RPMI7951 (cell line): ENCODE measurements around the gene CUX1. TPM values are rescaled to one million over a fixed set of nuclear protein-coding genes. Genes with fewer than 3 reads are reported as not detected.

ENCODE experiments used
- DNase-seq: peaks from one replicate; pipeline ENCODE4 v3.0.0-alpha.2; 2012; ENCODE audit warnings: low read depth
- total RNA-seq: library from RNA; depleted of rRNA; stranded (reverse); fragments of >200 nt; shearing (Covaris generic); gene quantifications from 2 replicates; pipeline ENCODE4 v1.2.3, GENCODE V29; 2014

Gene CUX1
- total RNA-seq, 1 experiment from 2014 or later, result 28.6 TPM

GRCh38 chr7:101954499-101954898 is 137.1 kb downstream of the CUX1 start:
- no peak for DNase-seq

DNA sequence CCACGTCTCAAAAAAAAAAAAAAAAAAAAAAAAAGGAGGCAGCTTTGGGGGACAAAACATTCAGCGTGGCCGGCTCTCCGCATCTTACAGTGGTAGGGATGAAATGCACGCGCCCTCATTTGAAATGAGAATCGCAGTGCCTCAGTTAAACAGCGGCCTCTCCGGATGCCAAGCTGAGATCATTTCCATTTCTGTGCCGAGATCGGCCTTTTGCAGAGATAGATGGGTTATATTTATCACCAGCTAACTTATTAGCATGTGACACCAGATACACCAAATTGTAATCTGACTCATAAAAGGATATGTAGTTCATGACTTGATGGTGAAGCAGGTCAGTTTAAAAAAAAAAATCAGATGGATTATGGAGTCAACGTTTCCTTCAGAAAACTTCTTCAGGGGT is 138.7 kb downstream of the CUX1 start:
- no peak for DNase-seq

DNA sequence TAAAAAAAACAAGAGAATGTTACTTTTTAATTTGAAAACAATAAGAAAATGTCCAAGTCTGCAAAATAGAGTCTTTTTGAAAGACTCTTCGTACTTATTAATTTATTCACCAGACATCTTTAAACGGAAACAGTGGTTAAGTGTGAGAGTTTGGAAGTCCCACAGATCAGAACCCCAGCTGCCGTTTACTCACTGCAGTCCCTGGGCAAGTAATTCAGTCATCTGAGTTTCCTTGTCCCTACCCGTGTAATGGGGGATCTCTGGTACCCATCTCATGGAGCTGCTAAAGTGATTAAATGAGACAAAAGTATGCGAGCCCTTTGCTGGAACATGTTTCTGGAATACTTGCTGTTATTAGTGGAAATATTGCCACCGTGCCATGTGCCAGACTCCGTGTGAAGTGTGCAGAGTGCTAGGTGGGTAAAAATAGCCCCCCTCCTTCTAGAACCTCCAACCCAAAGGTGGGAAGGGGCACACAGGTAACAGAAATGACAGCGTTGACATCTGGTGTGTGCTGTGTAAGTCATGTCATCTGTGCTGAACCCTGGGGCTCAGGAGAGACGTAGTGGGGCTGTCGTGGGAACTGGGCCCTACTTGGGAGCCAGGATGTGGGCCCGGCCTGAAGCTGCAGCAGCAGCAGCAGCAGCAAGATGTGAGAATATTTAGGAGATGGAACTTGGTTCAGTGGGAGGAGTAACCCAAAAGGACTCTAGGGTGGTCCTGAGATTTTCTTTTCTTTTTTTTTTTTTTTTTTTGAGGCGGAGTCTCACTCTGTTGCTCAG is 140.5 kb downstream of the CUX1 start:
- no peak for DNase-seq

GRCh38 chr7:101959342-101959741 is 141.9 kb downstream of the CUX1 start:
- no peak for DNase-seq

GRCh38 chr7:101959829-101960228 is 142.4 kb downstream of the CUX1 start:
- DNase-seq, result no peak

DNA sequence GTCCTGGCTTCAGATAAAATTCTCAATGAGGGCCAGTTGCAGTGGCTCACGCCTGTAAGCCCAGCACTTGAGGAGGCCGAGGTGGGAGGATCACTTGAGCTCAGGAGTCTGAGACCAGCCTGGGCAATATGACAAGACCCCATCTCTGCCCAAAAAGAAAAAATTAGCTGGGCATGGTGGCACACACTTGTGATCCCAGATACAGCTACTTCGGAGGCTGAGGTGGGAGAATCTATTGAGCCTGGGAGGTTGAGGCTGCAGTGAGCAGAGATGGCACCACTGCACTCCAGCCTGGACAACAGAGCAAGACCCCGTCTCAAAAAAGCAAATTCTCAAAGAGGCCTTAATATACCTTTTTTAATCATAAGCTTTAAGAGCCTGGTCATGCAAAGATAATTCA is 142.9 kb downstream of the CUX1 start:
- no peak for DNase-seq

DNA sequence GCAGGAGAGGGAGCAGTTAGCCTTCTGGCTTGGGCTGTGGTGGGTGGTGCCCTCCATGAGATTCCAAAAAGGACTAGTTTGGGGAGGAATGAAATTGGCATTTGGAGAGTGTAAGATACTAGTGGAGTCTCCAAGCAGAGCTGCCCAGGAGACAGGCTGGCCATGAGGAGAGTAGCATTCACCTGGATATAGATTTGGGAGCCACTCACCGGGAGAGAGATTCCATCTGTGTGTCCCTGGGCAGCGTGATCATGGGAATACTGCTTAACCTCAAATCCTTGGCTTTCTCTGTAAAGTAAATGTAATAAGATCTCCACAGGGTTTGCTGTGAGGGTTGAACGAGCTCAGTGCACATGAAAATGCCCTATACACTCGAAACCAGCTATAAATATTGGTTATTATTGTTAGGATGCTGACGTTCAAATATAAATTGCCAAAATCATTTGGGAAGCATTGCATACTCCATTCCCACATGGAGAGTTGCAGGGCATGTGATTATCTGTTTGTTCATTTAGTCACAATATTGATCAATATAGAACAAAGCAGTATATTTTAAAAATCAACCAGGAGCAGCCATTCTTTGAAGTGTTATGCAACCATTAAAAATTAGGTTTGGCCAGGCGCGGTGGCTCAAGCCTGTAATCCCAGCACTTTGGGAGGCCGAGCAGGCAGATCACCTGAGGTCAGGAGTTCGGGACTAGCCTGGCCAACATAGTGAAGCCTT is 143.7 kb downstream of the CUX1 start:
- DNase-seq, result no peak

DNA sequence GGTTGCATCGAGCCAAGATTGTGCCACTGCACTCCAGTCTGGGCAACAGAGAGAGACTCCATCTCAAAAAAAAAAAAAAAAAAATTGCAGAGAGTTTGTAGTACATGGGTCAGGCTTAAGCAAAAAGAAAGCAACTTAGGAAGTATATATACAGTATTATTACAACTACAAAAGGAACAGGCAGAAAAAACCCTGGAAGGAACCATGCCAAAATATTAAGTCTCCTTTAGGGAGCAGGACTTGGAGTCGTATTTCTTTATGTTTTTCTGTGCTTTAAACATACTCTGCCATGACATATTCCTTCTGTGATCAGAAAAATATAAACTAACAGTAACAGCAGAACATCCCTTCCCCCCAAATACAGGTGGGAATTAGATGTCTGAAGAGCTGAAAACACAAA is 144.4 kb downstream of the CUX1 start:
- no peak for DNase-seq

- DNase-seq, result no peak
These were observed 146.3 kb downstream of the CUX1 start for GRCh38 chr7:101963693-101964092.

GRCh38 chr7:101964680-101965452 is 147.4 kb downstream of the CUX1 start:
- no peak for DNase-seq

DNA sequence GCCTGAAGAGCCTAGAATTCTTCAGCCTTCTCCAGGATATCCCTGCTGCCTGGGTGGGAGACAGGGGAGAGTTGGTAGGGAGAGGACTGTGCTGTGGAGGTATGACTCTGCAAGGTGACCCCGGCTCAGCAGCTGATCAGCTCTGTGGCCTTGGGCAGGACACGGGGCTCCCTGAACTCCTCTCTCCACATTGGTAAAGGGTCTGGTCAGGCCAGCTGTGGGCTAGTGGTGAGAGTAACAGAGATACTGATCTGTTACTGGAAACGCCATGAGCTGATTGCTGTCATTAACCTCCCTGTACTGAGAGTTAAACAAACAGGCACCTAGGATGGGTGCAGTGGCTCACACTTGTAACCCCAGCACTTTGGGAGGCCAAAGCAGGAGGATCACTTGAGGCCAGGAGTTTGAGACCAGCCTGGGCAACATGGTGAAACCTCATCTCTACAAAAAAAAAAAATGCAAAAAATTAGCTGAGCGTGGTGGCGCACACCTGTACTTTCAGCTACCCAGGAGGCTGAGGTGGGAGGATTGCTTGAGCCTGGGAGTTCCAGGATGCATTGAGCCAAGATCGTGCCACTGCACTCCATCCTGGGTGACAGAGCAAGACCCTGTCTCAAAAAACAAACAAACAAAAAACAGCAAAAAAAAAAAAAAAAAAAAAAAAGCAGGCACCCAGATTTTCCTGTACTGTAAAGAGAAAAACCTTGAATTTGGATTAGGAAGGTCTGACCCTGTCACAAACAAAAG is 151.5 kb downstream of the CUX1 start:
- no peak for DNase-seq

GRCh38 chr7:101969997-101970585 is 152.7 kb downstream of the CUX1 start:
- DNase-seq, result no peak

DNA sequence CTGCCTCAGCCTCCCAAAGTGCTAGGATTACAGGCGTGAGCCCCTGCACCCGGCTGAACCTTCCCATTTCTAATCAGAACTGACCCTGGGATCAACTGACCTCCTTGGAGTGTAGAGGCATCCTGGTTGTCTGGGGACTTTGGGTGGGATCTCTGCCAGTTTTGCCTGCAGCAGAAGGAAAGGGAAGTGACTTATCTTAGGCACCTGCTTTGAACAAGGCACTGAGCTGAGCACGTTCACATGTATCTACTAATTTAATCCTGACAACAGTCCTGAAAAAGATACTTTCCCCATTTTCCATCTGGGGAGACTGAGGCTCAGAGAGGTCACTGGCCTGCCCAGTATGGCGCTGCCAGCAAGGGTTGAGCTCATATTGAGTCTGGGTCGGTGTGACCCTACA is 153.4 kb downstream of the CUX1 start:
- DNase-seq, result no peak

GRCh38 chr7:101971457-101971856 is 154.0 kb downstream of the CUX1 start:
- no peak for DNase-seq

- no peak for DNase-seq
These were observed 155.2 kb downstream of the CUX1 start for GRCh38 chr7:101972627-101973026.

- DNase-seq, result no peak
These were observed 155.7 kb downstream of the CUX1 start for GRCh38 chr7:101973130-101973529.

- no peak for DNase-seq
These were observed 157.0 kb downstream of the CUX1 start for GRCh38 chr7:101974393-101974792.

DNA sequence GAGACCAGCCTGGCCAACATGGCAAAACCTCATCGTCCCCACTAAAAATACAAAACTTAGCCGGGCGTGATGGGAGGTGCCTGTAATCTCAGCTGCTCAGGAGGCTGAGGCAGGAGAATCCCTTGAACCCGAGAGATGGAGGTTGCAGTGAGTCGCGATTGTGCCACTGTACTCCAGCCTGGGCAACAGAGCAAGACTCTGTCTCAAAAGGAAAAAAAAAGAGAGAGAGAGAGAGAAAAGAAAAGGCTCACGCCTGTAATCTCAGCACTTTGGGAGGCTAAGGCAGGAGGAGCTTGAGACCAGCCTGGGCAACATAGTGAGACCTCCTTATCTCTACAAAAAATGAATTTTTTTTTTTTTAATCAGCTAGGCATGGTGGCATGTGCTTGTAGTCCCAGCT is 157.6 kb downstream of the CUX1 start:
- no peak for DNase-seq

DNA sequence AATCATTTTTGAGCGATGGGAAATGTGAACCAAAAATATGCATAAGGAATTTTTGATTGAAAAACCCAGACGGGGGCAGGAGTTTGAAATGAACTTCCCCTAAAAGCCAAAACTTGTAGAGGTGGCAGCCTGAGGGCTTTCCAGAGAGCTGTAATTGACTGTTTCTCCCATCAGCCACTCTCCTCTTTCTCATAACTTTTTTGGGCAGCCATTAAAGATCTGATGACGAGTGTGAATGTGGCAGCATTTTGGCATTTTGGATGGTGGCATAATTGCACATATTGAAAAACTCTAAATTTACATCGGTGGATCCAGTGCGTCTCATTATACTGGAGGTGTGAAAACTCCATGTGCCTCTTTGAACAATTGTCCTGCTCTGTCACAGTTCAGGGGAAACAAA is 159.0 kb downstream of the CUX1 start:
- no peak for DNase-seq

DNA sequence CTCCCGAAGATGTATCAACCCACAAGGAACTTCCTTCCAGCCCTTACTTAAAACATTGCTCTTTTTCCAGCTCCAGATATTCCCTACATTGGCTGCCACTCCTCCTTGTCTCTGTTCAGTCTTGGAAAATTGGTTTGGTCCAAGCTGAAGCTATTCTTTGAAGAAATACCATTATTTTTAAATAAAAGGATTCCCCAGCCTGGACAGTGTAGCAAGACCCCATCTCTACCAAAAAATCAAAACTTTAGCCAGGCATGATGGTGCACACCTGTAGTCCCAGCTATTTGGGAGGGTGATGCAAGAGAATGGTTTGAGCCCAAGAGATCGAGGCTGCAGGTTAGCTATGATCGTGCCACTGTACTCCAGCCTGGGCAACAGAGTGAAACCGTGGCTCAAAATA is 159.8 kb downstream of the CUX1 start:
- DNase-seq, result no peak

DNA sequence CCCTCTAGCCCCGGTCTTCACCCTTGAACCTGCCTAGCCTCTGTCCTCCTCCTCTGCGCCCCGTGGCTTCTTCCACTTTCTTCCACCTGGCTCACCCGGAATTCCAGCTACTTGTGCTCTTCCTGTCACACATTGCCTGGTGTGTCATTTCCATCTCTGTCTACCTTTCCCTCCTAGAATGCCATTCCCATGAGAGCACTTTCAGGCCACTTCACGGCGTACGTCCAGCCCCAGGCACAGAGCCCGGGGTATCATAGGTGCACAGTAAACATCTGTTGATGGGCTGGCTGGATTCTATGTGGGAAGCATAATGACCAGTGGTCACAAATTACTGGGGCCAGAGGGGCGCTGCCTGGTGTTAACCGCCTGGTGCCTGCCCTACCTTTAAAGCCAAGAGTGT is 161.3 kb downstream of the CUX1 start:
- DNase-seq, result no peak
